PC-9 (cell line): ENCODE data around the gene ERCC2. TPM values are rescaled to one million over a fixed set of nuclear protein-coding genes. Genes with fewer than 3 reads are reported as not detected.

ENCODE experiments used
- BruUV-seq: library from RNA; stranded (reverse); fragments of 400-500 nt; replicated peaks from 2 replicates; lab custom pipeline; 2021; lab: Mats Ljungman, UMichigan
- CTCF ChIA-PET: fragments of 300-600 bp; sonication (Branson Sonifier 250); formaldehyde crosslinking; loops from one replicate; lab custom pipeline; 2022; ENCODE audit warnings: antibody characterized with exemption; lab: Charles Lee
- POLR2A ChIA-PET: fragments of 300-600 bp; sonication (Branson Sonifier 250); formaldehyde crosslinking; loops from one replicate; lab custom pipeline; 2022; ENCODE audit warnings: antibody characterized with exemption; ENCODE audit not compliant: unreplicated experiment; lab: Charles Lee
- DNase-seq, 2 experiments: peaks; one replicate each; pipeline versions ENCODE4 v3.0.0 to v3.0.0-alpha.2; 2015 to 2022; ENCODE audit warnings: mixed read lengths in 1 of 2
- H2AFZ ChIP-seq: fragments of 200-600 bp; sonication (generic); 2 replicates; pipeline ENCODE4 v1.8.1; 2017; ENCODE audit warnings: antibody characterized with exemption
- H3F3A ChIP-seq: fragments of 200-600 bp; sonication (generic); 2 replicates; pipeline ENCODE4 v1.8.1; 2017; ENCODE audit warnings: antibody characterized with exemption, mild to moderate bottlenecking, low read depth; ENCODE audit not compliant: insufficient read depth
- H3K27ac ChIP-seq: fragments of 200-600 bp; sonication (generic); 2 replicates; pipeline ENCODE4 v1.6.1; 2016; ENCODE audit warnings: mixed run types
- H3K27me3 ChIP-seq: fragments of 200-600 bp; sonication (generic); 2 replicates; pipeline ENCODE4 v1.6.1; 2016; ENCODE audit warnings: low read depth, mixed run types; ENCODE audit not compliant: insufficient read depth
- H3K36me3 ChIP-seq: fragments of 200-600 bp; sonication (generic); 2 replicates; pipeline ENCODE4 v1.6.1; 2016; ENCODE audit warnings: low read depth, mixed run types
- H3K4me1 ChIP-seq: fragments of 200-600 bp; sonication (generic); replicated peaks from 2 replicates; pipeline ENCODE4 v1.6.1; 2016; ENCODE audit warnings: mixed run types; ENCODE audit not compliant: insufficient read depth
- H3K4me2 ChIP-seq: fragments of 200-600 bp; sonication (generic); 2 replicates; pipeline ENCODE4 v1.6.1; 2017; ENCODE audit warnings: mixed run types
- H3K4me3 ChIP-seq: fragments of 200-600 bp; sonication (generic); 2 replicates; pipeline ENCODE4 v1.6.1; 2016; ENCODE audit warnings: mixed run types
- H3K79me2 ChIP-seq: fragments of 200-600 bp; sonication (generic); 2 replicates; pipeline ENCODE4 v1.6.1; 2017; ENCODE audit warnings: low read depth, mixed run types
- H3K9me2 ChIP-seq: fragments of 200-600 bp; sonication (generic); 2 replicates; pipeline ENCODE4 v1.8.1; 2017; ENCODE audit warnings: mild to moderate bottlenecking; ENCODE audit not compliant: insufficient read depth
- H3K9me3 ChIP-seq: fragments of 200-600 bp; sonication (generic); 2 replicates; pipeline ENCODE4 v1.8.1; 2016; ENCODE audit warnings: low read depth; ENCODE audit not compliant: insufficient read depth
- H4K20me1 ChIP-seq: fragments of 200-600 bp; sonication (generic); 2 replicates; pipeline ENCODE4 v1.8.1; 2017; ENCODE audit not compliant: insufficient read depth
- CTCF ChIP-seq: fragments of 200-600 bp; sonication (generic); conservative IDR thresholded peaks from 2 replicates; pipeline ENCODE4 v1.6.1; 2017; ENCODE audit warnings: mixed run types, antibody characterized with exemption, mild to moderate bottlenecking, moderate library complexity
- EZH2 ChIP-seq: fragments of 200-600 bp; sonication (generic); IDR thresholded peaks from 2 replicates; pipeline ENCODE4 v1.8.0; 2017; ENCODE audit warnings: antibody characterized with exemption, low read depth
- intact Hi-C: fragments of 100-400 bp; cut with micrococcal nuclease; formaldehyde crosslinking; loops from one replicate; pipeline ENCODE4 v1.10.0; 2022; ENCODE audit not compliant: unreplicated experiment
- total RNA-seq: library from RNA; stranded (reverse); gene quantifications from 2 replicates; pipeline ENCODE4 v1.2.3, GENCODE V29; 2021

ERCC2 gene
- total RNA-seq, 1 experiment from 2014 or later = 33.1 TPM

- Histone ChIP-seq H4K20me1 (no peaks in the 10 kb centered on the region; the same call in 1 of the 2 replicates), H2AFZ (no peak overlapping the region), H3K9me3 (no peaks in the 10 kb centered on the region), H3K79me2 (no peaks in the 10 kb centered on the region), H3F3A (peaks cover 46% of the 10 kb centered on the region; the same call in 1 of the 2 replicates), H3K27ac (no peak overlapping the region), H3K4me1 (no peaks in the 10 kb centered on the region), H3K27me3 (no peaks in the 10 kb centered on the region), H3K36me3 (peaks cover 5% of the 10 kb centered on the region; the same call in 1 of the 2 replicates), H3K9me2 (no peaks in the 10 kb centered on the region), H3K4me2 (no peak overlapping the region), H3K4me3 (no peak overlapping the region)
- BruUV-seq = no TSS peak
- ChIA-PET CTCF (no interaction called here), POLR2A (interaction anchor here (0.5 kb wide), 1 partner anchor 214 kb away, joined by 7 read pairs; no protein-coding TSS in a partner anchor)
- no peak for DNase-seq
- no peak for TF ChIP-seq CTCF
- TF ChIP-seq EZH2 = no peak
- intact Hi-C loops = no loop called here
Observed at GRCh38 chr19:45391346-45391745, 21.0 kb upstream of the ERCC2 start.

GRCh38 chr19:45385392-45386221 lies 15.2 kb upstream of the ERCC2 start:
- Histone ChIP-seq H3K4me3 (no peak overlapping the region), H3K9me2 (no peaks in the 10 kb centered on the region), H3K4me2 (no peak overlapping the region), H4K20me1 (no peaks in the 10 kb centered on the region; the same call in 1 of the 2 replicates), H3K79me2 (no peaks in the 10 kb centered on the region), H3K36me3 (no peaks in the 10 kb centered on the region), H3K27ac (no peak overlapping the region), H3K27me3 (no peaks in the 10 kb centered on the region), H3F3A (peaks cover 34% of the 10 kb centered on the region; the same call in 1 of the 2 replicates), H3K4me1 (no peaks in the 10 kb centered on the region), H3K9me3 (no peaks in the 10 kb centered on the region), H2AFZ (no peak overlapping the region)
- no TSS peak for BruUV-seq
- ChIA-PET POLR2A (no interaction called here), CTCF (no interaction called here)
- no peak for TF ChIP-seq CTCF
- intact Hi-C loops = no loop called here
- no peak for DNase-seq

GRCh38 chr19:45382426-45382825 lies 12.1 kb upstream of the ERCC2 start:
- Histone ChIP-seq H3K27me3 (no peaks in the 10 kb centered on the region), H4K20me1 (no peaks in the 10 kb centered on the region), H3K4me3 (no peak overlapping the region), H3K9me2 (no peaks in the 10 kb centered on the region), H3K36me3 (no peaks in the 10 kb centered on the region), H3F3A (peaks cover 33% of the 10 kb centered on the region; the same call in 1 of the 2 replicates), H3K9me3 (no peaks in the 10 kb centered on the region), H3K79me2 (no peaks in the 10 kb centered on the region), H3K4me2 (no peak overlapping the region), H3K27ac (no peak overlapping the region), H3K4me1 (peaks cover under 1% of the 10 kb centered on the region; the same call in 1 of the 2 replicates), H2AFZ (no peak overlapping the region)
- ChIA-PET POLR2A (no interaction called here), CTCF (no interaction called here)
- intact Hi-C loops = no loop called here
- no TSS peak for BruUV-seq
- no peak for TF ChIP-seq EZH2
- TF ChIP-seq CTCF = no peak
- no peak for DNase-seq
